Ovary (tissue), 9 donors: ENCODE results near the gene RBBP5. TPM values are rescaled to one million over a fixed set of nuclear protein-coding genes. Genes with fewer than 3 reads are reported as not detected.

Experiments used
- DNase-seq, 5 donors: peaks; one replicate each; pipeline ENCODE4 v3.0.0-alpha.2; 2019 to 2020
- H3K27ac ChIP-seq, 2 donors: fragments of 200-600 bp; one replicate each; pipeline versions ENCODE4 v1.5.1 to v1.8.0; 2019 to 2022
- H3K27me3 ChIP-seq: fragments of 200-600 bp; one replicate; pipeline ENCODE4 v1.8.0; 2022
- H3K36me3 ChIP-seq: fragments of 200-600 bp; sonication (generic); one replicate; pipeline ENCODE4 v1.5.1; 2019
- H3K4me1 ChIP-seq: one replicate; pipeline ENCODE4 v1.8.1; 2013; ENCODE audit warnings: mild to moderate bottlenecking, moderate library complexity; ENCODE audit not compliant: insufficient read depth
- H3K4me3 ChIP-seq: fragments of 200-600 bp; sonication (generic); one replicate; pipeline ENCODE4 v1.5.1; 2017
- H3K9me3 ChIP-seq, 2 donors: fragments of 200-600 bp in 1 of 2; sonication (generic) in 1 of 2; one replicate each; pipeline versions ENCODE4 v1.5.1 to v1.8.1; 2013 to 2019; ENCODE audit warnings: mild to moderate bottlenecking in 1 of 2, moderate library complexity in 1 of 2
- CTCF ChIP-seq, 3 donors: fragments of 450-650 bp in 2 of 3; fragments of 200-600 bp in 1 of 3; IDR thresholded peaks; one replicate each; pipeline versions ENCODE4 v1.5.1 to v1.8.0; 2016 to 2022; ENCODE audit warnings: antibody characterized with exemption in 3 of 3, mild to moderate bottlenecking in 1 of 3
- EP300 ChIP-seq: sonication (generic); formaldehyde crosslinking; IDR thresholded peaks from one replicate; pipeline ENCODE4 v1.6.1; 2017; ENCODE audit warnings: antibody characterized with exemption
- POLR2A ChIP-seq: fragments of 450-650 bp; IDR thresholded peaks from one replicate; pipeline ENCODE4 v1.6.1; 2017; ENCODE audit warnings: antibody characterized with exemption, mild to moderate bottlenecking, moderate library complexity
- WGBS, 3 donors: extraction: QIAGEN DNeasy Blood & Tissue Kit in 1 of 3; methylation state at CpG; one replicate each; pipeline versions ENCODE4 v1.1.5 to v1.1.7; 2013 to 2017; 5-methylcytosine and 5-hydroxymethylcytosine counted together
- intact Hi-C, 4 donors: fragments of 100-400 bp; cut with DNase I; formaldehyde crosslinking; loops; one replicate each; pipeline versions ENCODE4 v1.11.0 to v1.15.1; 2022 to 2023
- polyA plus RNA-seq, 2 donors: library from polyadenylated mRNA; stranded (reverse); fragments of 200-250 nt in 1 of 2; fragments of 350-450 nt in 1 of 2; fragmentation: Illumina TruSeq in 1 of 2; extraction: RNeasy Lipid Tissue Mini Kit (QIAGEN cat#74804) in 1 of 2; gene quantifications; one replicate each; pipeline ENCODE4 v1.2.3, GENCODE V29; 2013 to 2014
- total RNA-seq, 7 donors: library from RNA; depleted of rRNA in 2 of 7; stranded (reverse); fragments of >200 nt in 2 of 7; fragmentation: NEBNext Ultra II Directional in 3 of 7; extraction: Animal tissue kit (Norgen Biotek cat#: 25700) in 3 of 7; gene quantifications; one replicate each; pipeline versions ENCODE4 v1.1.0 to v1.2.4, GENCODE V29; 2016 to 2023
- donor health status: DM: no; HTN: no; CAD: no; lungs with moderate emphysema.
- donor health status: DM: no; HTN: no; CAD: no.
- donor health status: Bipolar disorder and iron deficiency.
- donor health status: DM: yes; HTN: yes; CAD: no.
- donor health status: DM: no; HTN: no; CAD: no.
- donor health status: DM: yes; HTN: yes; CAD: no.

Gene RBBP5
- total and polyA plus RNA-seq, 9 donors, result 6.8 to 19.1 (median 15.1) TPM

GRCh38 chr1:205102404-205102803 lies 19.4 kb downstream of the RBBP5 start:
- no peak for DNase-seq
- no peak overlapping the region for H3K4me3 ChIP-seq
- no peak overlapping the region for H3K27ac ChIP-seq
- TF ChIP-seq CTCF (IDR thresholded peaks at IDR 0.05), result no peak
- TF ChIP-seq POLR2A, result no peak
- TF ChIP-seq EP300, result no peak
- H3K9me3 ChIP-seq, result no peaks in the 10 kb centered on the region
- no peaks in the 10 kb centered on the region for H3K4me1 ChIP-seq
- H3K27me3 ChIP-seq, result no peaks in the 10 kb centered on the region
- 96 to 99% (median 96%) methylated on average over 3 of the region's 3 CpGs for WGBS, 3 donors
- H3K36me3 ChIP-seq, result no peaks in the 10 kb centered on the region
- intact Hi-C loops, result no loop called here

- TF ChIP-seq CTCF (IDR thresholded peaks at IDR 0.05) (no peak), POLR2A (no peak), EP300 (no peak)
- Histone ChIP-seq H3K4me3 (no peak overlapping the region), H3K9me3 (no peaks in the 10 kb centered on the region), H3K4me1 (no peaks in the 10 kb centered on the region), H3K27ac (no peak overlapping the region), H3K36me3 (no peaks in the 10 kb centered on the region), H3K27me3 (no peaks in the 10 kb centered on the region)
- intact Hi-C loops, result no loop called here
- no peak for DNase-seq
Observed at GRCh38 chr1:205098242-205098641, 23.5 kb downstream of the RBBP5 start.

GRCh38 chr1:205095422-205095821 lies 26.4 kb downstream of the RBBP5 start:
- Histone ChIP-seq H3K27me3 (no peaks in the 10 kb centered on the region), H3K4me3 (no peak overlapping the region), H3K4me1 (no peaks in the 10 kb centered on the region), H3K27ac (no peak overlapping the region), H3K9me3 (no peaks in the 10 kb centered on the region), H3K36me3 (no peaks in the 10 kb centered on the region)
- DNase-seq, result no peak
- intact Hi-C loops, result no loop called here
- TF ChIP-seq EP300, result no peak
- TF ChIP-seq POLR2A, result no peak
- no peak for TF ChIP-seq CTCF (IDR thresholded peaks at IDR 0.05)

- WGBS, 3 donors, result 90 to 94% (median 93%) methylated on average over 4 of the region's 4 CpGs
- intact Hi-C loops, result no loop called here
- Histone ChIP-seq H3K36me3 (no peaks in the 10 kb centered on the region), H3K9me3 (no peaks in the 10 kb centered on the region), H3K4me1 (no peaks in the 10 kb centered on the region), H3K4me3 (no peak overlapping the region), H3K27me3 (no peaks in the 10 kb centered on the region), H3K27ac (no peak overlapping the region)
- TF ChIP-seq POLR2A (no peak), EP300 (no peak), CTCF (IDR thresholded peaks at IDR 0.05) (no peak)
- no peak for DNase-seq
Observed at GRCh38 chr1:205091043-205091740, 30.6 kb downstream of the RBBP5 start.
